PC-9 (cell line): ENCODE results near the gene FAM171A2. TPM values are rescaled to one million over a fixed set of nuclear protein-coding genes. Genes with fewer than 3 reads are reported as not detected.

Experiments used
- BruUV-seq: library from RNA; stranded (reverse); fragments of 400-500 nt; replicated peaks from 2 replicates; lab custom pipeline; 2021; lab: Mats Ljungman, UMichigan
- CTCF ChIA-PET: fragments of 300-600 bp; sonication (Branson Sonifier 250); formaldehyde crosslinking; loops from one replicate; lab custom pipeline; 2022; ENCODE audit warnings: antibody characterized with exemption; lab: Charles Lee
- POLR2A ChIA-PET: fragments of 300-600 bp; sonication (Branson Sonifier 250); formaldehyde crosslinking; loops from one replicate; lab custom pipeline; 2022; ENCODE audit warnings: antibody characterized with exemption; ENCODE audit not compliant: unreplicated experiment; lab: Charles Lee
- DNase-seq, 2 experiments: peaks; one replicate each; pipeline versions ENCODE4 v3.0.0 to v3.0.0-alpha.2; 2015 to 2022; ENCODE audit warnings: mixed read lengths in 1 of 2
- H2AFZ ChIP-seq: fragments of 200-600 bp; sonication (generic); 2 replicates; pipeline ENCODE4 v1.8.1; 2017; ENCODE audit warnings: antibody characterized with exemption
- H3F3A ChIP-seq: fragments of 200-600 bp; sonication (generic); 2 replicates; pipeline ENCODE4 v1.8.1; 2017; ENCODE audit warnings: antibody characterized with exemption, mild to moderate bottlenecking, low read depth; ENCODE audit not compliant: insufficient read depth
- H3K27ac ChIP-seq: fragments of 200-600 bp; sonication (generic); 2 replicates; pipeline ENCODE4 v1.6.1; 2016; ENCODE audit warnings: mixed run types
- H3K27me3 ChIP-seq: fragments of 200-600 bp; sonication (generic); 2 replicates; pipeline ENCODE4 v1.6.1; 2016; ENCODE audit warnings: low read depth, mixed run types; ENCODE audit not compliant: insufficient read depth
- H3K36me3 ChIP-seq: fragments of 200-600 bp; sonication (generic); 2 replicates; pipeline ENCODE4 v1.6.1; 2016; ENCODE audit warnings: low read depth, mixed run types
- H3K4me1 ChIP-seq: fragments of 200-600 bp; sonication (generic); replicated peaks from 2 replicates; pipeline ENCODE4 v1.6.1; 2016; ENCODE audit warnings: mixed run types; ENCODE audit not compliant: insufficient read depth
- H3K4me2 ChIP-seq: fragments of 200-600 bp; sonication (generic); 2 replicates; pipeline ENCODE4 v1.6.1; 2017; ENCODE audit warnings: mixed run types
- H3K4me3 ChIP-seq: fragments of 200-600 bp; sonication (generic); 2 replicates; pipeline ENCODE4 v1.6.1; 2016; ENCODE audit warnings: mixed run types
- H3K79me2 ChIP-seq: fragments of 200-600 bp; sonication (generic); 2 replicates; pipeline ENCODE4 v1.6.1; 2017; ENCODE audit warnings: low read depth, mixed run types
- H3K9me2 ChIP-seq: fragments of 200-600 bp; sonication (generic); 2 replicates; pipeline ENCODE4 v1.8.1; 2017; ENCODE audit warnings: mild to moderate bottlenecking; ENCODE audit not compliant: insufficient read depth
- H3K9me3 ChIP-seq: fragments of 200-600 bp; sonication (generic); 2 replicates; pipeline ENCODE4 v1.8.1; 2016; ENCODE audit warnings: low read depth; ENCODE audit not compliant: insufficient read depth
- H4K20me1 ChIP-seq: fragments of 200-600 bp; sonication (generic); 2 replicates; pipeline ENCODE4 v1.8.1; 2017; ENCODE audit not compliant: insufficient read depth
- EZH2 ChIP-seq: fragments of 200-600 bp; sonication (generic); IDR thresholded peaks from 2 replicates; pipeline ENCODE4 v1.8.0; 2017; ENCODE audit warnings: antibody characterized with exemption, low read depth
- intact Hi-C: fragments of 100-400 bp; cut with micrococcal nuclease; formaldehyde crosslinking; loops from one replicate; pipeline ENCODE4 v1.10.0; 2022; ENCODE audit not compliant: unreplicated experiment
- total RNA-seq: library from RNA; stranded (reverse); gene quantifications from 2 replicates; pipeline ENCODE4 v1.2.3, GENCODE V29; 2021
- TF ChIP-seq, protein P1 (sequence below): fragments of 200-600 bp; sonication (generic); conservative IDR thresholded peaks from 2 replicates; pipeline ENCODE4 v1.6.1; 2017; ENCODE audit warnings: mixed run types, antibody characterized with exemption, mild to moderate bottlenecking, moderate library complexity

FAM171A2 gene
- total RNA-seq, 1 experiment from 2014 or later = 8.3 TPM

DNA sequence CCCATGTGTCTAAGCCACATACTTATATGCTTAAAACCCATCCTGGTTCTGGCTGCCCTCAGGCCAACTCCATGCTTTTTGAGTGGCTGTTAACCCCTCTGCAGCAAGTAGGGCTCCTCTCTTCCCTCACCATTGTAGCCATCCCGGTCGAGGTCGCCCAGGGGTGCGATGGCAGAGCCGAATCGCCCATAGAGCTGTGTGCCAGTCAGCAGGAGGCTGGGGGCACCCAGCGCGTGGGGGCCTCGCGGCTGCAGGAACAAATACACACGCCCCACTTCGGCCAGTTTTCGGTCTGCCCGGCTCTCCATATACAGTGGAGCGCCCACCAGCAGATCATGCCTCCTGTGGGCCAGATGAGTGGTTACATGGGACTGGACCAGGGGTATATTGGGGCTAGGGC, 19.7 kb upstream of the FAM171A2 start:
- no peak for DNase-seq
- no peaks in the 10 kb centered on the region for H3K79me2 ChIP-seq
- no peaks in the 10 kb centered on the region for H3K27me3 ChIP-seq
- no TSS peak for BruUV-seq
- H2AFZ ChIP-seq = no peak overlapping the region
- intact Hi-C loops = no loop called here
- no peaks in the 10 kb centered on the region for H3K4me1 ChIP-seq
- no peaks in the 10 kb centered on the region for H3K9me3 ChIP-seq
- H3K4me2 ChIP-seq = no peak overlapping the region
- H3K4me3 ChIP-seq = no peak overlapping the region
- no peak overlapping the region for H3K27ac ChIP-seq
- H3K36me3 ChIP-seq = no peaks in the 10 kb centered on the region
- CTCF ChIA-PET = no interaction called here
- no peak for TF ChIP-seq EZH2
- TF ChIP-seq, protein P1, sequence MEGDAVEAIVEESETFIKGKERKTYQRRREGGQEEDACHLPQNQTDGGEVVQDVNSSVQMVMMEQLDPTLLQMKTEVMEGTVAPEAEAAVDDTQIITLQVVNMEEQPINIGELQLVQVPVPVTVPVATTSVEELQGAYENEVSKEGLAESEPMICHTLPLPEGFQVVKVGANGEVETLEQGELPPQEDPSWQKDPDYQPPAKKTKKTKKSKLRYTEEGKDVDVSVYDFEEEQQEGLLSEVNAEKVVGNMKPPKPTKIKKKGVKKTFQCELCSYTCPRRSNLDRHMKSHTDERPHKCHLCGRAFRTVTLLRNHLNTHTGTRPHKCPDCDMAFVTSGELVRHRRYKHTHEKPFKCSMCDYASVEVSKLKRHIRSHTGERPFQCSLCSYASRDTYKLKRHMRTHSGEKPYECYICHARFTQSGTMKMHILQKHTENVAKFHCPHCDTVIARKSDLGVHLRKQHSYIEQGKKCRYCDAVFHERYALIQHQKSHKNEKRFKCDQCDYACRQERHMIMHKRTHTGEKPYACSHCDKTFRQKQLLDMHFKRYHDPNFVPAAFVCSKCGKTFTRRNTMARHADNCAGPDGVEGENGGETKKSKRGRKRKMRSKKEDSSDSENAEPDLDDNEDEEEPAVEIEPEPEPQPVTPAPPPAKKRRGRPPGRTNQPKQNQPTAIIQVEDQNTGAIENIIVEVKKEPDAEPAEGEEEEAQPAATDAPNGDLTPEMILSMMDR = no peak
- POLR2A ChIA-PET = no interaction called here
- H4K20me1 ChIP-seq = no peaks in the 10 kb centered on the region
- H3F3A ChIP-seq = peaks cover 4% of the 10 kb centered on the region
- no peaks in the 10 kb centered on the region for H3K9me2 ChIP-seq

- no TSS peak for BruUV-seq
- CTCF ChIA-PET = no interaction called here
Measured at GRCh38 chr17:44382917-44383316, 19.3 kb upstream of the FAM171A2 start.

GRCh38 chr17:44381810-44382305, 18.2 kb upstream of the FAM171A2 start:
- no peaks in the 10 kb centered on the region for H3K27me3 ChIP-seq
- intact Hi-C loops = no loop called here
- TF ChIP-seq, protein P1 = no peak
- TF ChIP-seq EZH2 = no peak
- H3K79me2 ChIP-seq = no peaks in the 10 kb centered on the region
- no TSS peak for BruUV-seq
- no peaks in the 10 kb centered on the region for H3K9me2 ChIP-seq
- no peak overlapping the region for H3K4me3 ChIP-seq
- no peaks in the 10 kb centered on the region for H4K20me1 ChIP-seq
- H3K4me1 ChIP-seq = no peaks in the 10 kb centered on the region
- H3K36me3 ChIP-seq = no peaks in the 10 kb centered on the region
- H3K27ac ChIP-seq = no peak overlapping the region
- H2AFZ ChIP-seq = no peak overlapping the region
- ChIA-PET POLR2A (no interaction called here), CTCF (interaction anchor here (0.7 kb wide), 1 partner anchor 213 kb away, joined by 4 read pairs; no protein-coding TSS in a partner anchor)
- no peak for DNase-seq
- no peaks in the 10 kb centered on the region for H3K9me3 ChIP-seq
- no peak overlapping the region for H3K4me2 ChIP-seq
- H3F3A ChIP-seq = peaks cover 4% of the 10 kb centered on the region

More at GRCh38 chr17:44382917-44383316, 19.3 kb upstream of the FAM171A2 start:
- POLR2A ChIA-PET = no interaction called here
- Histone ChIP-seq H3K79me2 (no peaks in the 10 kb centered on the region), H2AFZ (no peak overlapping the region), H3K9me3 (no peaks in the 10 kb centered on the region), H3K4me1 (no peaks in the 10 kb centered on the region), H3K36me3 (no peaks in the 10 kb centered on the region), H3K9me2 (no peaks in the 10 kb centered on the region), H4K20me1 (no peaks in the 10 kb centered on the region), H3K4me3 (no peak overlapping the region), H3K4me2 (no peak overlapping the region), H3F3A (peaks cover 4% of the 10 kb centered on the region), H3K27me3 (no peaks in the 10 kb centered on the region), H3K27ac (no peak overlapping the region)
- no peak for TF ChIP-seq EZH2
- intact Hi-C loops = no loop called here
- no peak for DNase-seq

- Histone ChIP-seq H3K79me2 (no peaks in the 10 kb centered on the region), H3K9me2 (no peaks in the 10 kb centered on the region), H4K20me1 (no peaks in the 10 kb centered on the region), H3K36me3 (no peaks in the 10 kb centered on the region), H3K4me2 (no peak overlapping the region), H3K4me3 (no peak overlapping the region), H2AFZ (no peak overlapping the region), H3K9me3 (no peaks in the 10 kb centered on the region), H3F3A (peaks cover 4% of the 10 kb centered on the region; the same call in 1 of the 2 replicates), H3K4me1 (no peaks in the 10 kb centered on the region), H3K27me3 (no peaks in the 10 kb centered on the region), H3K27ac (no peak overlapping the region)
- no peak for TF ChIP-seq EZH2
- TF ChIP-seq, protein P1 = no peak
- no peak for DNase-seq
- no TSS peak for BruUV-seq
- CTCF ChIA-PET = no interaction called here
- POLR2A ChIA-PET = no interaction called here
- intact Hi-C loops = no loop called here
Measured at GRCh38 chr17:44380767-44381166, 17.1 kb upstream of the FAM171A2 start.
